MM.1S (cell line): ENCODE results near the gene RET.

Experiments used
- DNase-seq: peaks from one replicate; pipeline ENCODE4 v3.0.0-alpha.2; 2015
- H2AFZ ChIP-seq: fragments of 300-600 bp; sonication (generic); 2 replicates; pipeline ENCODE4 v1.6.0; 2016; ENCODE audit warnings: antibody characterized with exemption, low read length
- H3F3A ChIP-seq: fragments of 300-600 bp; sonication (generic); 2 replicates; pipeline ENCODE4 v1.6.1; 2016; ENCODE audit warnings: mild to moderate bottlenecking, antibody characterized with exemption, low read length, moderate library complexity, mixed read lengths; ENCODE audit not compliant: insufficient read depth
- H3K27ac ChIP-seq: fragments of 300-600 bp; sonication (generic); 2 replicates; pipeline ENCODE4 v1.5.1; 2016; ENCODE audit warnings: mild to moderate bottlenecking, low read length
- H3K27me3 ChIP-seq: fragments of 300-600 bp; sonication (generic); replicated peaks from 2 replicates; pipeline ENCODE4 v1.6.0; 2016; ENCODE audit warnings: low read length; ENCODE audit not compliant: insufficient read depth
- H3K36me3 ChIP-seq: fragments of 300-600 bp; sonication (generic); replicated peaks from 2 replicates; pipeline ENCODE4 v1.6.1; 2016; ENCODE audit warnings: mild to moderate bottlenecking, low read length, mixed read lengths; ENCODE audit not compliant: insufficient read depth
- H3K4me1 ChIP-seq: fragments of 300-600 bp; sonication (generic); 2 replicates; pipeline ENCODE4 v1.6.1; 2016; ENCODE audit warnings: low read length, mixed read lengths
- H3K4me2 ChIP-seq: fragments of 300-600 bp; sonication (generic); 2 replicates; pipeline ENCODE4 v1.6.0; 2016; ENCODE audit warnings: low read depth, low read length
- H3K4me3 ChIP-seq: fragments of 300-600 bp; sonication (generic); 2 replicates; pipeline ENCODE4 v1.5.1; 2016; ENCODE audit warnings: low read length, mixed read lengths
- H3K79me2 ChIP-seq: fragments of 300-600 bp; sonication (generic); 2 replicates; pipeline ENCODE4 v1.6.1; 2016; ENCODE audit warnings: mixed run types, low read length, mixed read lengths
- H3K9ac ChIP-seq: fragments of 300-600 bp; sonication (generic); 2 replicates; pipeline ENCODE4 v1.6.1; 2016; ENCODE audit warnings: low read length, mixed read lengths
- H3K9me2 ChIP-seq: fragments of 300-600 bp; sonication (generic); replicated peaks from 2 replicates; pipeline ENCODE4 v1.6.1; 2016; ENCODE audit warnings: mild to moderate bottlenecking, low read length, mixed read lengths; ENCODE audit not compliant: insufficient read depth
- H3K9me3 ChIP-seq: fragments of 300-600 bp; sonication (generic); replicated peaks from 2 replicates; pipeline ENCODE4 v1.6.1; 2016; ENCODE audit warnings: mild to moderate bottlenecking, low read length, mixed read lengths; ENCODE audit not compliant: insufficient read depth
- H4K20me1 ChIP-seq: fragments of 300-600 bp; sonication (generic); 2 replicates; pipeline ENCODE4 v1.6.1; 2016; ENCODE audit warnings: mild to moderate bottlenecking, low read length, moderate library complexity, mixed read lengths; ENCODE audit not compliant: insufficient read depth
- CTCF ChIP-seq: fragments of 300-600 bp; sonication (generic); IDR thresholded peaks from 2 replicates; pipeline ENCODE4 v1.5.1; 2016; ENCODE audit warnings: antibody characterized with exemption, low read length, mixed read lengths
- EZH2 ChIP-seq: fragments of 300-600 bp; sonication (generic); optimal IDR thresholded peaks from 2 replicates; pipeline ENCODE3; 2017; ENCODE audit warnings: low read depth, mild to moderate bottlenecking, antibody characterized with exemption, low read length, mixed read lengths
- EZH2phosphoT487 ChIP-seq: fragments of 300-600 bp; sonication (generic); IDR thresholded peaks from 2 replicates; pipeline ENCODE4 v1.6.1; 2018; ENCODE audit warnings: antibody characterized with exemption, low read length

The RET gene

GRCh38 chr10:43039624-43040481 lies 37.0 kb upstream of the RET start:
- Histone ChIP-seq H3K9me3 (no peaks in the 10 kb centered on the region), H3K4me1 (no peaks in the 10 kb centered on the region), H3F3A (no peaks in the 10 kb centered on the region), H4K20me1 (no peaks in the 10 kb centered on the region), H3K27me3 (no peaks in the 10 kb centered on the region), H3K9me2 (no peaks in the 10 kb centered on the region), H3K36me3 (no peaks in the 10 kb centered on the region), H3K79me2 (no peaks in the 10 kb centered on the region), H3K27ac (no peak overlapping the region), H3K4me2 (no peak overlapping the region), H3K4me3 (no peak overlapping the region), H2AFZ (no peak overlapping the region), H3K9ac (no peak overlapping the region)
- DNase-seq, result peak; percentile 10
- TF ChIP-seq EZH2, result no peak
- no peak for TF ChIP-seq EZH2phosphoT487
- TF ChIP-seq CTCF, result no peak

DNA sequence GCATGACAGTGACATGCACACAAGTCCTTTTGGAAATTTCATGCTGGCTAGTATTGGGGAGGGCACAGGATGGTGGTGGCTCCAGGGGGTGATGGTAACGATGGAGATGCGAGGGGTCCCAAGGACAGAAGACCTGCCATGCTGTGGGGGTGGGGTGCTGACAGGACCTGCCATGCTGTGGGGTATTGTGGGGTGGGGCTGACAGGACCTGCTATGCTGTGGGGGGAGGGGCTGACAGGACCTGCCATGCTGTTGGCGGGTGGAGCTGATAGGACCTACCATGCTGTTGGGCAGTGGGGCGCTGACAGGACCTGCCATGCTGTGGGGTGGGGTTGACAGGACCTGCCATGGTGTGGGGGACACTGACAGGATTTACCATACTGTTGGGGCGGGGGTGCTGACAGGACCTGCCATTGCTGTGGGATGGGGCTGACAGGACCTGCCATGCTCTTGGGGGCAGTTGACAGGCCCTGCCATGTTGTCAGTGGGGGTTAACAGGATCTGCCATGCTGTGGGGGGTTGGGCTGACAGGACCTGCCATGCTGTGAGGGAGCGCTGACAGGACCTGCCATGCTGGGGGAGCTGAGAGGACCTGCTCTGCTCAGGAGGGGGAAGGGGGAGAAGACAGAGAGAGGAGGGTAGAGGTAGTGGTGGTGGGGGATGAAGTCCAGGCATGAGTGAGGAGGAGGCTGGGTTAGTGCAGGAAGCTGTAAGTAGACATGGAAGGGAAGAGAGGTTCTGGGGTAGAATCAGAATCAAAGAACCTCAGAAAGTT lies 36.2 kb upstream of the RET start:
- no peaks in the 10 kb centered on the region for H3K4me1 ChIP-seq
- H3K9ac ChIP-seq, result no peak overlapping the region
- no peaks in the 10 kb centered on the region for H3F3A ChIP-seq
- H3K36me3 ChIP-seq, result no peaks in the 10 kb centered on the region
- no peaks in the 10 kb centered on the region for H3K9me3 ChIP-seq
- H3K9me2 ChIP-seq, result no peaks in the 10 kb centered on the region
- no peaks in the 10 kb centered on the region for H3K79me2 ChIP-seq
- no peak for DNase-seq
- no peak overlapping the region for H3K4me3 ChIP-seq
- H4K20me1 ChIP-seq, result no peaks in the 10 kb centered on the region
- H2AFZ ChIP-seq, result no peak overlapping the region
- H3K27ac ChIP-seq, result no peak overlapping the region
- H3K4me2 ChIP-seq, result no peak overlapping the region
- H3K27me3 ChIP-seq, result no peaks in the 10 kb centered on the region
- TF ChIP-seq EZH2 (no peak), CTCF (no peak), EZH2phosphoT487 (no peak)

- Histone ChIP-seq H3K4me1 (no peaks in the 10 kb centered on the region), H3K27me3 (no peaks in the 10 kb centered on the region)
Measured at GRCh38 chr10:43041422-43042342, 35.2 kb upstream of the RET start.

More at GRCh38 chr10:43041422-43042342, 35.2 kb upstream of the RET start:
- Histone ChIP-seq H3K27ac (no peak overlapping the region), H3K36me3 (no peaks in the 10 kb centered on the region), H3K9ac (no peak overlapping the region), H3K9me3 (no peaks in the 10 kb centered on the region), H3K9me2 (no peaks in the 10 kb centered on the region), H3K4me3 (no peak overlapping the region), H3K79me2 (no peaks in the 10 kb centered on the region), H3F3A (no peaks in the 10 kb centered on the region), H4K20me1 (no peaks in the 10 kb centered on the region), H2AFZ (no peak overlapping the region), H3K4me2 (no peak overlapping the region)
- TF ChIP-seq EZH2phosphoT487, result no peak
- no peak for TF ChIP-seq CTCF
- TF ChIP-seq EZH2, result no peak
- no peak for DNase-seq
